ENCODE results near the gene INPP5A.

- TF ChIP-seq CTCF (conservative IDR thresholded peaks at IDR 0.05), result no peak
- no peak for TF ChIP-seq ZFX (IDR thresholded peaks at IDR 0.05)
These were observed 176.0 kb downstream of the INPP5A start for GRCh38 chr10:132713421-132714095.
